H1 (cell line): ENCODE measurements around the gene LBX1.

Source experiments
- EZH2 ChIP-seq: fragments of 200-600 bp; sonication (generic); IDR thresholded peaks from 2 replicates; pipeline ENCODE4 v1.7.1; 2012; ENCODE audit warnings: low read depth, mild to moderate bottlenecking, moderate library complexity, low read length, inconsistent platforms; ENCODE audit not compliant: severe bottlenecking
- GABPA ChIP-seq: IDR thresholded peaks from 2 replicates; pipeline ENCODE4 v1.6.1; 2011; ENCODE audit warnings: mild to moderate bottlenecking, low read length, moderate library complexity, borderline replicate concordance; ENCODE audit not compliant: insufficient read depth
- JUND ChIP-seq: IDR thresholded peaks from 2 replicates; pipeline ENCODE4 v1.6.1; 2011; ENCODE audit warnings: mild to moderate bottlenecking, improper control_type of control experiment, low read length
- POLR2A ChIP-seq, 2 experiments: IDR thresholded peaks; 1 replicate in 1 of 2; 2 replicates in 1 of 2; pipeline ENCODE4 v1.6.1; 2011; ENCODE audit warnings: low read depth in 2 of 2, low read length in 2 of 2, mild to moderate bottlenecking in 2 of 2; ENCODE audit errors: control extremely low read depth in 1 of 2
- POLR2AphosphoS5 ChIP-seq: IDR thresholded peaks from 2 replicates; pipeline ENCODE4 v1.6.1; 2011; ENCODE audit warnings: low read depth, low read length
- SUZ12 ChIP-seq: fragments of 200-600 bp; sonication (generic); IDR thresholded peaks from 2 replicates; pipeline ENCODE4 v1.6.1; 2012; ENCODE audit warnings: mild to moderate bottlenecking, inconsistent platforms, low read length, moderate library complexity, mixed read lengths
- TCF12 ChIP-seq: IDR thresholded peaks from 2 replicates; pipeline ENCODE4 v1.6.1; 2011; ENCODE audit warnings: low read depth, mild to moderate bottlenecking, low read length
- TF ChIP-seq, protein P1 (sequence below), 3 experiments: IDR thresholded peaks; 1 replicate in 2 of 3; 2 replicates in 1 of 3; pipeline versions ENCODE4 v1.5.1 to v1.6.1; 2011; ENCODE audit warnings: low read length in 3 of 3, mild to moderate bottlenecking in 3 of 3, inconsistent platforms in 2 of 3, low read depth in 1 of 3, moderate library complexity in 1 of 3; ENCODE audit not compliant: insufficient read depth in 1 of 3; ENCODE audit errors: control extremely low read depth in 1 of 3
- TF ChIP-seq, protein P2 (sequence below): IDR thresholded peaks from 2 replicates; pipeline ENCODE4 v1.6.1; 2011; ENCODE audit warnings: low read length, improper control_type of control experiment

DNA sequence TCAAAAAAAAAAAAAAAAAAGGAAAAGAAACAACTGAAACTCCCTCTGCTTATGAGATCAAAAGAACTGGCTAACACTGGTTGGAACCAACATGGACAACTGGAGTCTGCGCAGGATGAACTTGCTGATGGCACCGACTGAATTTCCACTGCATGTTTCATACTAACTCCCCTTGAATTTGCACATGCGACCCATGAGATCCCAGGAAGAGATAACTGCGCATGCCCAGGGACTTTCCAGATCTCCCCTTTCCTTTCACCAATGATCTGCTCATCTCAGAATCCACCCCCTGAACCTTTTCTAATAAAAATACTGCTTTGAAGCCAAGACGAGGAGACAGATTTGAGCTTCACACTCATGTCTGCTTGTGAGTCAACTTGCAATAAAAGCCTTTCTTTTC, 20.7 kb downstream of the LBX1 start:
- TF ChIP-seq, protein P1, sequence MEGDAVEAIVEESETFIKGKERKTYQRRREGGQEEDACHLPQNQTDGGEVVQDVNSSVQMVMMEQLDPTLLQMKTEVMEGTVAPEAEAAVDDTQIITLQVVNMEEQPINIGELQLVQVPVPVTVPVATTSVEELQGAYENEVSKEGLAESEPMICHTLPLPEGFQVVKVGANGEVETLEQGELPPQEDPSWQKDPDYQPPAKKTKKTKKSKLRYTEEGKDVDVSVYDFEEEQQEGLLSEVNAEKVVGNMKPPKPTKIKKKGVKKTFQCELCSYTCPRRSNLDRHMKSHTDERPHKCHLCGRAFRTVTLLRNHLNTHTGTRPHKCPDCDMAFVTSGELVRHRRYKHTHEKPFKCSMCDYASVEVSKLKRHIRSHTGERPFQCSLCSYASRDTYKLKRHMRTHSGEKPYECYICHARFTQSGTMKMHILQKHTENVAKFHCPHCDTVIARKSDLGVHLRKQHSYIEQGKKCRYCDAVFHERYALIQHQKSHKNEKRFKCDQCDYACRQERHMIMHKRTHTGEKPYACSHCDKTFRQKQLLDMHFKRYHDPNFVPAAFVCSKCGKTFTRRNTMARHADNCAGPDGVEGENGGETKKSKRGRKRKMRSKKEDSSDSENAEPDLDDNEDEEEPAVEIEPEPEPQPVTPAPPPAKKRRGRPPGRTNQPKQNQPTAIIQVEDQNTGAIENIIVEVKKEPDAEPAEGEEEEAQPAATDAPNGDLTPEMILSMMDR (IDR thresholded peaks at IDR 0.05; ENCODE audit: control extremely low read depth in 1 of 3, insufficient read depth in 1 of 3, low read depth in 1 of 3, low read length in 3 of 3), result no peak
- TF ChIP-seq JUND (no peak), POLR2AphosphoS5 (no peak), SUZ12 (no peak), POLR2A (IDR thresholded peaks at IDR 0.05; ENCODE audit: control extremely low read depth in 1 of 2, low read depth in 2 of 2, low read length in 2 of 2) (no peak), EZH2 (no peak), TCF12 (no peak), GABPA (no peak)
- TF ChIP-seq, protein P2, sequence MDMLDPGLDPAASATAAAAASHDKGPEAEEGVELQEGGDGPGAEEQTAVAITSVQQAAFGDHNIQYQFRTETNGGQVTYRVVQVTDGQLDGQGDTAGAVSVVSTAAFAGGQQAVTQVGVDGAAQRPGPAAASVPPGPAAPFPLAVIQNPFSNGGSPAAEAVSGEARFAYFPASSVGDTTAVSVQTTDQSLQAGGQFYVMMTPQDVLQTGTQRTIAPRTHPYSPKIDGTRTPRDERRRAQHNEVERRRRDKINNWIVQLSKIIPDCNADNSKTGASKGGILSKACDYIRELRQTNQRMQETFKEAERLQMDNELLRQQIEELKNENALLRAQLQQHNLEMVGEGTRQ, result no peak
